Left ventricle myocardium inferior (tissue), 1 donor: Measurements from ENCODE around the gene DUSP11. TPM values are rescaled to one million over a fixed set of nuclear protein-coding genes. Genes with fewer than 3 reads are reported as not detected.
"Not testable (repeated sequence)": the region's sequence is repeated elsewhere in the genome, so short reads cannot be mapped to it uniquely, and the experiment has no call there.

Experiments
- DNase-seq: peaks from one replicate; pipeline ENCODE4 v3.0.0-alpha.2; 2020
- H3K27ac ChIP-seq: fragments of 200-600 bp; replicated peaks from 2 replicates; pipeline ENCODE4 v1.8.0; 2021
- H3K27me3 ChIP-seq: fragments of 200-600 bp; 2 replicates; pipeline ENCODE4 v1.8.0; 2021; ENCODE audit warnings: low read depth
- H3K36me3 ChIP-seq: fragments of 200-600 bp; 2 replicates; pipeline ENCODE4 v1.8.0; 2021
- H3K4me1 ChIP-seq: fragments of 200-600 bp; 2 replicates; pipeline ENCODE4 v1.8.0; 2021
- H3K4me3 ChIP-seq: fragments of 200-600 bp; 2 replicates; pipeline ENCODE4 v1.8.0; 2021; ENCODE audit warnings: mild to moderate bottlenecking, moderate library complexity
- H3K9me3 ChIP-seq: fragments of 200-600 bp; replicated peaks from 2 replicates; pipeline ENCODE4 v1.8.0; 2021
- CTCF ChIP-seq: fragments of 200-600 bp; IDR thresholded peaks from 2 replicates; pipeline ENCODE4 v1.8.0; 2021; ENCODE audit warnings: antibody characterized with exemption, mild to moderate bottlenecking, borderline replicate concordance
- intact Hi-C: fragments of 100-400 bp; cut with micrococcal nuclease; formaldehyde crosslinking; loops from one replicate; pipeline ENCODE4 v1.11.0; 2022
- total RNA-seq: library from RNA; stranded (reverse); fragmentation: NEBNext Ultra II Directional; extraction: Animal tissue kit (Norgen Biotek cat#: 25700); gene quantifications from one replicate; pipeline ENCODE4 v1.2.1, GENCODE V29; 2021
- donor health status: DM: no; HTN: yes; CAD: no; lungs with severe emphysema.

DUSP11 gene
- total RNA-seq, 1 donor from 2014 or later: 10.6 TPM

GRCh38 chr2:73766994-73767393 lies 12.9 kb downstream of the DUSP11 start:
- H3K36me3 ChIP-seq: peaks cover 87% of the 10 kb centered on the region
- no peaks in the 10 kb centered on the region for H3K4me1 ChIP-seq
- no peak for DNase-seq
- no peaks in the 10 kb centered on the region for H3K9me3 ChIP-seq
- TF ChIP-seq CTCF: no peak
- H3K4me3 ChIP-seq: no peak overlapping the region
- intact Hi-C loops: no loop called here
- no peak overlapping the region for H3K27ac ChIP-seq
- H3K27me3 ChIP-seq: no peaks in the 10 kb centered on the region

GRCh38 chr2:73766349-73766748 lies 13.6 kb downstream of the DUSP11 start:
- H3K36me3 ChIP-seq: peaks cover 88% of the 10 kb centered on the region

GRCh38 chr2:73764945-73765344 lies 15.0 kb downstream of the DUSP11 start:
- peaks cover 88% of the 10 kb centered on the region for H3K36me3 ChIP-seq
- no peak overlapping the region for H3K27ac ChIP-seq
- no peak for DNase-seq
- no peak overlapping the region for H3K4me3 ChIP-seq
- no peaks in the 10 kb centered on the region for H3K9me3 ChIP-seq
- no peaks in the 10 kb centered on the region for H3K27me3 ChIP-seq
- intact Hi-C loops: no loop called here
- H3K4me1 ChIP-seq: peaks cover 11% of the 10 kb centered on the region
- no peak for TF ChIP-seq CTCF

More at GRCh38 chr2:73766349-73766748, 13.6 kb downstream of the DUSP11 start:
- no peak overlapping the region for H3K4me3 ChIP-seq
- H3K9me3 ChIP-seq: no peaks in the 10 kb centered on the region
- H3K4me1 ChIP-seq: no peaks in the 10 kb centered on the region
- intact Hi-C loops: no loop called here
- no peaks in the 10 kb centered on the region for H3K27me3 ChIP-seq
- H3K27ac ChIP-seq: no peak overlapping the region
- no peak for TF ChIP-seq CTCF
- DNase-seq: no peak

DNA sequence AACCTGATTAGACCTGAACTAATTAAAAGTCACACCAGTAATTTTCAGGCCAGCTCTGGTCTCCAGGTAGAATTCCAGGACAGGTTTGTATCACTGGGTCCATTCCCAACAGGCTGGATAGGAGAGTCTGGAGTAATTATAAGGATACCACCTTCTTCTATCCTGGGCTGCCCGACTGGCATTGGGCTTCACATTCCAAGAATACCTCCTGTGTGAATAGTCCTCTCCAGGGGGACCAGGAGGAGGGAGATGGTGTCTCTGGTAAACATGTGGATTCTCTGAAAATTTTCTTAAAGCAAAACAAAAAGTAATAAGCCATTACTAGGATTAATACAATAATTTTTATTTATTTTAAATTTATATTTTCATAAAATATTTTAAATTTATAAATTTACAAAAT lies 17.3 kb downstream of the DUSP11 start:
- Histone ChIP-seq H3K27me3 (no peaks in the 10 kb centered on the region), H3K4me1 (peaks cover 27% of the 10 kb centered on the region), H3K36me3 (peaks cover 65% of the 10 kb centered on the region), H3K9me3 (no peaks in the 10 kb centered on the region), H3K27ac (no peak overlapping the region), H3K4me3 (no peak overlapping the region)
- DNase-seq: no peak
- no peak for TF ChIP-seq CTCF
- intact Hi-C loops: no loop called here

DNA sequence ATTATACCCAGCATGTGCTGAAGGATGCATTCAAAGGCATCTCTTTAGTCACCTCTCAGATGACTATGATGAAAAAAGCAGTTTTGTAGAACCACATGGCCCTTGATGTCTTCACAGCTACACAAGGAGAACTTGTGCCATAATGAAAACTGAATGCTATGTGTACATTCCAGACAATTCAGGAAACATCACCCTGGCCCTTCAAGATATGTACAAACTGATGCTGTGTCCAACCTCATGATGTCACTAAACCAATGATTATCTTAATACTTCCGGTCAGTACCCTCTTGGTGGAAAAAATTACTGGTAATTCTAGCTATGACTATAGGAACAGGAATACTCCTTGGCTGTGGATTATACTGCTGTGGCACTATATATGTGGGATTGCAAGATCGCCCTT lies 20.0 kb downstream of the DUSP11 start:
- no peaks in the 10 kb centered on the region for H3K9me3 ChIP-seq
- intact Hi-C loops: no loop called here
- no peaks in the 10 kb centered on the region for H3K27me3 ChIP-seq
- TF ChIP-seq CTCF: no peak
- no peak overlapping the region for H3K4me3 ChIP-seq
- H3K36me3 ChIP-seq: peaks cover 46% of the 10 kb centered on the region
- peak overlapping the region; percentile 71 for H3K27ac ChIP-seq
- no peak for DNase-seq
- H3K4me1 ChIP-seq: peaks cover 27% of the 10 kb centered on the region

DNA sequence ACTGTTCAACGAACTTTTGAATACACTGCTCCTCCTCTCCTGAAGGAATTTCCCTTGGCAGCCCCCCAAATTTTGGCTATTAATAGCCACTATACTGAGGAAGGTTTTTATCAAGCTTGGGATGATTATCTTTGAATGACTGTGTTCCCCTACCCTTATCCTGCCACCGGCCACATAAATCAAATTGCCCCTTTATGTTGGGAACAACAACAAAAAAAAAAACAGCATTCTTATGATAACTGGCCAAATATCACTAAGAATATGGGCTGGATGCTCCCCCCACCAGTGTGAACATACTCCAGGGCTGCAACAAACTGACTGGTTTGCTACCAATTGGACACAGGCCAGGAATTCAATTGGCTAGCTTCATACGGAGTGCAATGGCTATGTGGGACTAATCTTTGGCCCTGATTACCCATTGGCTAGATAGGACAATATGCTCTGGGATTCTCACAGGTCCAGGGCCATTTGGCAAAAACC lies 20.6 kb downstream of the DUSP11 start:
- intact Hi-C loops: no loop called here
- Histone ChIP-seq H3K36me3 (peaks cover 46% of the 10 kb centered on the region), H3K27ac (peak overlapping the region; percentile 71)

GRCh38 chr2:73754332-73754731 lies 25.6 kb downstream of the DUSP11 start:
- H3K9me3 ChIP-seq, intact Hi-C loops, H3K4me3 ChIP-seq, H3K27me3 ChIP-seq, DNase-seq, H3K27ac ChIP-seq: not testable (repeated sequence)
- Histone ChIP-seq H3K4me1 (peaks cover 10% of the 10 kb centered on the region), H3K36me3 (peaks cover 34% of the 10 kb centered on the region)

More for the DNA sequence above, 20.6 kb downstream of the DUSP11 start:
- Histone ChIP-seq H3K4me1 (peaks cover 27% of the 10 kb centered on the region), H3K27me3 (no peaks in the 10 kb centered on the region), H3K9me3 (peaks cover 2% of the 10 kb centered on the region), H3K4me3 (no peak overlapping the region)
- no peak for TF ChIP-seq CTCF
- no peak for DNase-seq
